B cell (primary cell): Measurements from ENCODE around the gene S100A3. TPM values are rescaled to one million over a fixed set of nuclear protein-coding genes. Genes with fewer than 3 reads are reported as not detected.

Source experiments
- ATAC-seq: fragments of 200-7000 bp; cut with Tn5 transposase; one replicate; pipeline ENCODE4 v1.10.0; 2021; ENCODE audit warnings: low read depth, mild to moderate bottlenecking, moderate number of reproducible peaks, moderate library complexity
- CTCF ChIA-PET: fragments of 350-600 bp; sonication (Branson Sonifier 250); formaldehyde crosslinking; loops from one replicate; lab custom pipeline; 2021; ENCODE audit warnings: antibody characterized with exemption, inconsistent platforms; lab: Charles Lee
- POLR2A ChIA-PET: fragments of 350-600 bp; sonication (Branson Sonifier 250); formaldehyde crosslinking; loops from one replicate; lab custom pipeline; 2021; ENCODE audit warnings: antibody characterized with exemption; lab: Charles Lee
- DNase-seq: peaks from one replicate; pipeline ENCODE4 v3.0.0; 2013
- H2AFZ ChIP-seq: 2 replicates; pipeline ENCODE4 v1.6.1; 2012; ENCODE audit warnings: mild to moderate bottlenecking, low read depth, low read length; ENCODE audit not compliant: insufficient read depth, poor library complexity, severe bottlenecking
- H3K27ac ChIP-seq, 2 donors: 1 replicate in 1 of 2; 2 replicates in 1 of 2; pipeline ENCODE4 v1.5.1; 2012 to 2013; ENCODE audit warnings: low read length in 2 of 2, mild to moderate bottlenecking in 2 of 2, moderate library complexity in 1 of 2
- H3K27me3 ChIP-seq, 4 experiments: fragments of 200-600 bp in 1 of 4; sonication (generic) in 1 of 4; replicated peaks in 1 of 4; 1 replicate in 2 of 4; 2 replicates in 2 of 4; pipeline versions ENCODE4 v1.6.1 to v1.7.0; 2013 to 2016; ENCODE audit warnings: low read length in 3 of 4, mild to moderate bottlenecking in 2 of 4, mixed read lengths in 1 of 4, moderate library complexity in 1 of 4; ENCODE audit not compliant: insufficient read depth in 4 of 4, control insufficient read depth in 3 of 4; ENCODE audit errors: control extremely low read depth in 1 of 4
- H3K36me3 ChIP-seq, 2 experiments: replicated peaks in 1 of 2; 1 replicate in 1 of 2; 2 replicates in 1 of 2; pipeline versions ENCODE4 v1.6.1 to v1.7.1; 2013; ENCODE audit warnings: low read length in 1 of 2; ENCODE audit not compliant: insufficient read depth in 2 of 2, control insufficient read depth in 1 of 2; ENCODE audit errors: control extremely low read depth in 1 of 2, extremely low read depth in 1 of 2
- H3K4me1 ChIP-seq, 2 donors: fragments of 200-600 bp in 1 of 2; sonication (generic) in 1 of 2; 1 replicate in 1 of 2; 2 replicates in 1 of 2; pipeline versions ENCODE4 v1.5.1 to v1.6.1; 2013 to 2017; ENCODE audit warnings: low read length in 2 of 2; ENCODE audit not compliant: control insufficient read depth in 2 of 2, insufficient read depth in 2 of 2
- H3K4me2 ChIP-seq: replicated peaks from 2 replicates; pipeline ENCODE3; 2012; ENCODE audit warnings: mild to moderate bottlenecking, low read depth, low read length; ENCODE audit not compliant: poor library complexity, severe bottlenecking
- H3K4me3 ChIP-seq, 5 experiments: fragments of 200-600 bp in 1 of 5; sonication (generic) in 1 of 5; 1 replicate in 3 of 5; 2 replicates in 2 of 5; pipeline versions ENCODE4 v1.5.1 to v1.7.0; 2011 to 2016; ENCODE audit warnings: low read length in 4 of 5, mild to moderate bottlenecking in 4 of 5, low read depth in 2 of 5, control low read depth in 1 of 5, moderate library complexity in 1 of 5; ENCODE audit not compliant: insufficient read depth in 1 of 5; ENCODE audit errors: control extremely low read depth in 1 of 5, extremely low read depth in 1 of 5
- H3K79me2 ChIP-seq: fragments of 200-600 bp; sonication (generic); one replicate; pipeline ENCODE4 v1.6.0; 2016; ENCODE audit warnings: low read length; ENCODE audit not compliant: control insufficient read depth, insufficient read depth
- H3K9ac ChIP-seq: fragments of 200-600 bp; sonication (generic); 2 replicates; pipeline ENCODE4 v1.6.1; 2017; ENCODE audit warnings: mild to moderate bottlenecking, low read length, moderate library complexity
- H3K9me3 ChIP-seq, 3 donors: one replicate each; pipeline versions ENCODE4 v1.6.1 to v1.7.1; 2013; ENCODE audit warnings: low read length in 2 of 3; ENCODE audit not compliant: control insufficient read depth in 2 of 3, insufficient read depth in 1 of 3; ENCODE audit errors: control extremely low read depth in 1 of 3
- H4K20me1 ChIP-seq: 2 replicates; pipeline ENCODE4 v1.6.0; 2012; ENCODE audit warnings: mild to moderate bottlenecking, low read length; ENCODE audit not compliant: insufficient read depth, control insufficient read depth, poor library complexity, severe bottlenecking
- H3K27ac Mint-ChIP-seq: one replicate; pipeline ENCODE4 v1.8.0; 2021; ENCODE audit warnings: mixed read lengths
- H3K27me3 Mint-ChIP-seq: one replicate; pipeline ENCODE4 v1.8.0; 2021; ENCODE audit warnings: mixed read lengths
- H3K4me1 Mint-ChIP-seq: one replicate; pipeline ENCODE4 v1.8.0; 2021; ENCODE audit warnings: mixed read lengths
- H3K4me3 Mint-ChIP-seq: one replicate; pipeline ENCODE4 v1.8.0; 2021; ENCODE audit warnings: mixed read lengths
- H3K9me3 Mint-ChIP-seq: one replicate; pipeline ENCODE4 v1.8.0; 2022; ENCODE audit warnings: mixed read lengths; ENCODE audit not compliant: insufficient read depth
- CTCF ChIP-seq: fragments of 200-600 bp; IDR thresholded peaks from one replicate; pipeline ENCODE4 v1.8.0; 2022; ENCODE audit warnings: antibody characterized with exemption, mild to moderate bottlenecking
- EZH2 ChIP-seq: IDR thresholded peaks from 2 replicates; pipeline ENCODE4 v1.6.1; 2012; ENCODE audit warnings: borderline replicate concordance, low read depth, mild to moderate bottlenecking, moderate library complexity, low read length; ENCODE audit not compliant: insufficient read depth, poor library complexity, severe bottlenecking
- WGBS: methylation state at CpG from one replicate; pipeline ENCODE4 v1.1.5; 2013; ENCODE audit warnings: missing lambda C conversion rate; ENCODE audit not compliant: insufficient coverage; 5-methylcytosine and 5-hydroxymethylcytosine counted together
- intact Hi-C: fragments of 100-400 bp; cut with micrococcal nuclease; formaldehyde crosslinking; loops from one replicate; pipeline ENCODE4 v1.10.0; 2022
- polyA plus RNA-seq: library from polyadenylated mRNA; depleted of rRNA; stranded (reverse); fragments of >200 nt; gene quantifications from 2 replicates; pipeline ENCODE4 v1.2.3, GENCODE V29; 2012
- total RNA-seq, 2 donors: library from RNA; stranded (reverse); fragments of 120-200 nt in 1 of 2; gene quantifications; 1 replicate in 1 of 2; 2 replicates in 1 of 2; pipeline versions ENCODE4 v1.2.3 to v1.2.4, GENCODE V29; 2013 to 2022

Gene S100A3
- total and polyA plus RNA-seq, 2 donors (not counting 1 experiment from before 2014, with no cell fraction given) = not detected

GRCh38 chr1:153578490-153578889 lies 29.4 kb upstream of the S100A3 start:
- Mint-ChIP-seq H3K4me1 (peaks cover 3% of the 10 kb centered on the region), H3K27me3 (peaks cover 14% of the 10 kb centered on the region), H3K27ac (no peak overlapping the region), H3K9me3 (no peaks in the 10 kb centered on the region), H3K4me3 (no peak overlapping the region)
- Histone ChIP-seq H3K9ac (no peak overlapping the region), H3K36me3 (no peaks in the 10 kb centered on the region), H2AFZ (no peak overlapping the region), H3K27me3 (peaks cover 0 to 4% (median 1%) of the 10 kb centered on the region in 4 experiments), H3K4me3 (no peak overlapping the region), H3K4me2 (no peak overlapping the region), H3K9me3 (no peaks in the 10 kb centered on the region), H3K27ac (no peak overlapping the region), H3K4me1 (peaks cover 0 to 5% of the 10 kb centered on the region in 2 donors), H3K79me2 (no peaks in the 10 kb centered on the region), H4K20me1 (no peaks in the 10 kb centered on the region)
- TF ChIP-seq CTCF = no peak
- no peak for TF ChIP-seq EZH2
- ChIA-PET POLR2A (no interaction called here), CTCF (interaction anchor here (1.4 to 2.6 kb wide), 3 partner anchors 10 to 68 kb away, joined by 3 to 11 read pairs (median 10); no protein-coding TSS in a partner anchor)
- intact Hi-C loops = no loop called here
- ATAC-seq (no peak), DNase-seq (no peak)

GRCh38 chr1:153577624-153578051 lies 28.6 kb upstream of the S100A3 start:
- H3K4me1 Mint-ChIP-seq = peaks cover 10% of the 10 kb centered on the region
- Histone ChIP-seq H3K4me3 (no peak overlapping the region), H3K79me2 (no peaks in the 10 kb centered on the region), H3K27ac (no peak overlapping the region), H3K4me2 (no peak overlapping the region), H3K4me1 (peaks cover 2 to 10% of the 10 kb centered on the region in 2 donors), H3K9ac (no peak overlapping the region), H2AFZ (peak overlapping the region; percentile 46), H3K27me3 (peaks cover 0 to 4% (median 1%) of the 10 kb centered on the region in 4 experiments), H3K36me3 (no peaks in the 10 kb centered on the region), H3K9me3 (no peaks in the 10 kb centered on the region), H4K20me1 (no peaks in the 10 kb centered on the region)
- TF ChIP-seq EZH2 (no peak), CTCF (no peak)
- POLR2A ChIA-PET = no interaction called here
- CTCF ChIA-PET = interaction anchor here (0.5 to 2.6 kb wide), 7 partner anchors 9 to 102 kb away, joined by 3 to 11 read pairs (median 4); partner anchors contain the start of gene CHTOP
- ATAC-seq (no peak), DNase-seq (no peak)
- H3K27me3 Mint-ChIP-seq = peaks cover 14% of the 10 kb centered on the region
- no peak overlapping the region for H3K4me3 Mint-ChIP-seq
- no peak overlapping the region for H3K27ac Mint-ChIP-seq
- WGBS = 81% methylated on average over 9 of the region's 9 CpGs
- H3K9me3 Mint-ChIP-seq = no peaks in the 10 kb centered on the region
- intact Hi-C loops = no loop called here
